ENCODE results near the gene PTTG1IP2.

Gene PTTG1IP2

GRCh38 chr7:90483251-90483650, 13.8 kb downstream of the PTTG1IP2 start:
- no CpG with 5 or more reads among the region's 1 CpG for WGBS (ENCODE audit: insufficient coverage, insufficient read length)
- H3K36me3 ChIP-seq (ENCODE audit: control insufficient read depth, insufficient read depth, low read length), result no peaks in the 10 kb centered on the region

GRCh38 chr7:90484706-90485105, 15.3 kb downstream of the PTTG1IP2 start:
- Histone ChIP-seq H3K4me1 (ENCODE audit: control insufficient read depth, insufficient read depth, low read length) (no peaks in the 10 kb centered on the region), H3K36me3 (ENCODE audit: control insufficient read depth, insufficient read depth, low read length) (no peaks in the 10 kb centered on the region), H3K9me3 (ENCODE audit: control insufficient read depth, insufficient read depth, low read length) (no peaks in the 10 kb centered on the region), H3K4me3 (ENCODE audit: low read length) (no peak overlapping the region), H3K27me3 (ENCODE audit: control insufficient read depth, insufficient read depth, low read length) (no peaks in the 10 kb centered on the region), H3K27ac (ENCODE audit: low read length) (no peak overlapping the region)
- no peak for DNase-seq (ENCODE audit: low read depth, low spot score)

More at GRCh38 chr7:90483251-90483650, 13.8 kb downstream of the PTTG1IP2 start:
- H3K9me3 ChIP-seq (ENCODE audit: control insufficient read depth, insufficient read depth, low read length), result no peaks in the 10 kb centered on the region
- H3K4me1 ChIP-seq (ENCODE audit: control insufficient read depth, insufficient read depth, low read length), result no peaks in the 10 kb centered on the region
- H3K4me3 ChIP-seq (ENCODE audit: low read length), result no peak overlapping the region
- no peak overlapping the region for H3K27ac ChIP-seq (ENCODE audit: low read length)
- no peaks in the 10 kb centered on the region for H3K27me3 ChIP-seq (ENCODE audit: control insufficient read depth, insufficient read depth, low read length)
- no peak for DNase-seq (ENCODE audit: low read depth, low spot score)

GRCh38 chr7:90485734-90486316, 16.4 kb downstream of the PTTG1IP2 start:
- Histone ChIP-seq H3K27ac (ENCODE audit: low read length) (no peak overlapping the region), H3K4me1 (ENCODE audit: control insufficient read depth, insufficient read depth, low read length) (no peaks in the 10 kb centered on the region), H3K27me3 (ENCODE audit: control insufficient read depth, insufficient read depth, low read length) (no peaks in the 10 kb centered on the region), H3K36me3 (ENCODE audit: control insufficient read depth, insufficient read depth, low read length) (no peaks in the 10 kb centered on the region), H3K9me3 (ENCODE audit: control insufficient read depth, insufficient read depth, low read length) (no peaks in the 10 kb centered on the region), H3K4me3 (ENCODE audit: low read length) (no peak overlapping the region)
- WGBS (ENCODE audit: insufficient coverage, insufficient read length), result no CpG with 5 or more reads among the region's 6 CpGs
- DNase-seq (ENCODE audit: low read depth, low spot score), result no peak

- H3K4me1 ChIP-seq (ENCODE audit: control insufficient read depth, insufficient read depth, low read length), result no peaks in the 10 kb centered on the region
- WGBS (ENCODE audit: insufficient coverage, insufficient read length), result no CpG with 5 or more reads among the region's 2 CpGs
- H3K36me3 ChIP-seq (ENCODE audit: control insufficient read depth, insufficient read depth, low read length), result no peaks in the 10 kb centered on the region
- no peak for DNase-seq (ENCODE audit: low read depth, low spot score)
- no peak overlapping the region for H3K4me3 ChIP-seq (ENCODE audit: low read length)
- H3K27me3 ChIP-seq (ENCODE audit: control insufficient read depth, insufficient read depth, low read length), result no peaks in the 10 kb centered on the region
- no peaks in the 10 kb centered on the region for H3K9me3 ChIP-seq (ENCODE audit: control insufficient read depth, insufficient read depth, low read length)
- no peak overlapping the region for H3K27ac ChIP-seq (ENCODE audit: low read length)
These were observed 18.4 kb downstream of the PTTG1IP2 start for GRCh38 chr7:90487808-90488207.

GRCh38 chr7:90488220-90488619, 18.8 kb downstream of the PTTG1IP2 start:
- H3K36me3 ChIP-seq (ENCODE audit: control insufficient read depth, insufficient read depth, low read length), result no peaks in the 10 kb centered on the region
- DNase-seq (ENCODE audit: low read depth, low spot score), result no peak
- no peak overlapping the region for H3K27ac ChIP-seq (ENCODE audit: low read length)
- no peaks in the 10 kb centered on the region for H3K27me3 ChIP-seq (ENCODE audit: control insufficient read depth, insufficient read depth, low read length)
- H3K4me3 ChIP-seq (ENCODE audit: low read length), result no peak overlapping the region
- no peaks in the 10 kb centered on the region for H3K4me1 ChIP-seq (ENCODE audit: control insufficient read depth, insufficient read depth, low read length)
- no CpG with 5 or more reads among the region's 1 CpG for WGBS (ENCODE audit: insufficient coverage, insufficient read length)
- no peaks in the 10 kb centered on the region for H3K9me3 ChIP-seq (ENCODE audit: control insufficient read depth, insufficient read depth, low read length)

DNA sequence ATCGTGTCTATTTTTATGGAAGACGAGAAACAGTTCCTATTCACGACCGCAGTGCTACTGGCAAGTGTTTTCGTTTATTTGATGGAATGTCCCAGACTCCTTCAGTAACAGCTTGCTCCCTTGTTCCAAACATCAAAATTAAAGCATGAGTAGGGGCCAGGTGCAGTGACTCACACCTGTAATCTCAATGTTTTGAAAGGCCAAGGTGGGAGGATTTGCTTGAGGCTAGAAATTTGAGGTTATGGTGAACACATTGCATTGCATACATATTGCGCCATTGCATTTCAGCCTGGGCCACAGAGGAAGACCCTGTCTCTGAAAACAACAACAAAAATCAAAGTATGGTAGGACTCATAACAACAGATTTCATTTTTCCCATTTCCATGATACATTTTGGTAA, 22.8 kb downstream of the PTTG1IP2 start:
- Histone ChIP-seq H3K9me3 (ENCODE audit: control insufficient read depth, insufficient read depth, low read length) (no peaks in the 10 kb centered on the region), H3K27me3 (ENCODE audit: control insufficient read depth, insufficient read depth, low read length) (no peaks in the 10 kb centered on the region), H3K4me3 (ENCODE audit: low read length) (no peak overlapping the region), H3K27ac (ENCODE audit: low read length) (no peak overlapping the region), H3K4me1 (ENCODE audit: control insufficient read depth, insufficient read depth, low read length) (no peaks in the 10 kb centered on the region), H3K36me3 (ENCODE audit: control insufficient read depth, insufficient read depth, low read length) (no peaks in the 10 kb centered on the region)
- no peak for DNase-seq (ENCODE audit: low read depth, low spot score)
- no CpG with 5 or more reads among the region's 6 CpGs for WGBS (ENCODE audit: insufficient coverage, insufficient read length)

- Histone ChIP-seq H3K9me3 (ENCODE audit: control insufficient read depth, insufficient read depth, low read length) (no peaks in the 10 kb centered on the region), H3K4me3 (ENCODE audit: low read length) (no peak overlapping the region), H3K27me3 (ENCODE audit: control insufficient read depth, insufficient read depth, low read length) (no peaks in the 10 kb centered on the region), H3K27ac (ENCODE audit: low read length) (no peak overlapping the region), H3K36me3 (ENCODE audit: control insufficient read depth, insufficient read depth, low read length) (no peaks in the 10 kb centered on the region), H3K4me1 (ENCODE audit: control insufficient read depth, insufficient read depth, low read length) (no peaks in the 10 kb centered on the region)
- DNase-seq (ENCODE audit: low read depth, low spot score), result no peak
- no CpG with 5 or more reads among the region's 1 CpG for WGBS (ENCODE audit: insufficient coverage, insufficient read length)
These were observed 25.8 kb downstream of the PTTG1IP2 start for GRCh38 chr7:90495241-90495640.

DNA sequence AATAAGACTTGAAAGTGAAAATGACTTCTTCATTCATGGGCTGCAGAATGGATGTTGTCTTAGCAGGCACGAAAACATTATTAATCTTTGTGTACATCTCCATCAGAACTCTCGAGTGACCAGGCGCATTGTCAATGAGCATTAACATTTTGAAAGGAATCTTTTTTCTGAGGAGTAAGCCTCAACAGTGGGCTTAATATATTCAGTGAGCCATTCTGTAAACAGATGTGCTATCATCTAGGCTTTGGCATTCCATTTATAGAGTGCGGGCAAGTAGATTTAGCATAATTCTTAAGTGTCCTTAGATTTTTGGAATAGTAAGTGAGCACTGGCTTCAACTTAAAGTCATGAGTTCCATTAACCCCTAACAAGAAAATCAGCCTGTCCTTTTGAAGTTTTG, 33.1 kb downstream of the PTTG1IP2 start:
- WGBS (ENCODE audit: insufficient coverage, insufficient read length), result no CpG with 5 or more reads among the region's 4 CpGs
- no peaks in the 10 kb centered on the region for H3K27me3 ChIP-seq (ENCODE audit: control insufficient read depth, insufficient read depth, low read length)
- no peaks in the 10 kb centered on the region for H3K9me3 ChIP-seq (ENCODE audit: control insufficient read depth, insufficient read depth, low read length)
- no peaks in the 10 kb centered on the region for H3K36me3 ChIP-seq (ENCODE audit: control insufficient read depth, insufficient read depth, low read length)
- no peak overlapping the region for H3K4me3 ChIP-seq (ENCODE audit: low read length)
- no peak for DNase-seq (ENCODE audit: low read depth, low spot score)
- no peaks in the 10 kb centered on the region for H3K4me1 ChIP-seq (ENCODE audit: control insufficient read depth, insufficient read depth, low read length)
- H3K27ac ChIP-seq (ENCODE audit: low read length), result no peak overlapping the region

- Histone ChIP-seq H3K4me1 (ENCODE audit: control insufficient read depth, insufficient read depth, low read length) (no peaks in the 10 kb centered on the region), H3K4me3 (ENCODE audit: low read length) (no peak overlapping the region), H3K27ac (ENCODE audit: low read length) (no peak overlapping the region), H3K9me3 (ENCODE audit: control insufficient read depth, insufficient read depth, low read length) (no peaks in the 10 kb centered on the region), H3K36me3 (ENCODE audit: control insufficient read depth, insufficient read depth, low read length) (no peaks in the 10 kb centered on the region), H3K27me3 (ENCODE audit: control insufficient read depth, insufficient read depth, low read length) (no peaks in the 10 kb centered on the region)
- no CpG with 5 or more reads among the region's 1 CpG for WGBS (ENCODE audit: insufficient coverage, insufficient read length)
- DNase-seq (ENCODE audit: low read depth, low spot score), result no peak
These were observed 33.9 kb downstream of the PTTG1IP2 start for GRCh38 chr7:90503367-90503766.

DNA sequence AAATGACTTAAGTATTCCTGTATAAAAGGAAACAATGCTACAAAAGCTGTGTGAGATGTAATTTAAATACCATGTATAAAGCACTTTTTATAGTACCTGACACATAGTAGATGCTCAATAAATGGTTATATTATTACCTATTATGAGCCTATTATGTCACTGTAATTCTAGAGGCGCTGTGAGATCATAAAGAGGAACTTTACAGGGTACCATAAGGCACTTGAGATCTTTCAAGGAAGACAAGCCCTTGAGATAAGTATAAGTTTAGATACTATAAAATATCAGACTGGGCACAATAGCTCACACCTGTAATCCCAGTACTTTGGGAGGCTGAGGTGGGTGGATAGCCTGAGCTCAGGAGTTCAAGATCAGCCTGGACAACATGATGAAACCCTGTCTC, 38.3 kb downstream of the PTTG1IP2 start:
- DNase-seq (ENCODE audit: low read depth, low spot score), result no peak
- H3K27ac ChIP-seq (ENCODE audit: low read length), result no peak overlapping the region
- H3K4me3 ChIP-seq (ENCODE audit: low read length), result no peak overlapping the region
- H3K36me3 ChIP-seq (ENCODE audit: control insufficient read depth, insufficient read depth, low read length), result no peaks in the 10 kb centered on the region
- H3K4me1 ChIP-seq (ENCODE audit: control insufficient read depth, insufficient read depth, low read length), result no peaks in the 10 kb centered on the region
- no peaks in the 10 kb centered on the region for H3K9me3 ChIP-seq (ENCODE audit: control insufficient read depth, insufficient read depth, low read length)
- no peaks in the 10 kb centered on the region for H3K27me3 ChIP-seq (ENCODE audit: control insufficient read depth, insufficient read depth, low read length)
- WGBS (ENCODE audit: insufficient coverage, insufficient read length), result no CpG with 5 or more reads among the region's 1 CpG

- H3K27me3 ChIP-seq (ENCODE audit: control insufficient read depth, insufficient read depth, low read length), result no peaks in the 10 kb centered on the region
- H3K36me3 ChIP-seq (ENCODE audit: control insufficient read depth, insufficient read depth, low read length), result no peaks in the 10 kb centered on the region
- no peak overlapping the region for H3K27ac ChIP-seq (ENCODE audit: low read length)
- 100% methylated on average over 1 of the region's 2 CpGs for WGBS (ENCODE audit: insufficient coverage, insufficient read length)
- H3K9me3 ChIP-seq (ENCODE audit: control insufficient read depth, insufficient read depth, low read length), result no peaks in the 10 kb centered on the region
- H3K4me1 ChIP-seq (ENCODE audit: control insufficient read depth, insufficient read depth, low read length), result no peaks in the 10 kb centered on the region
- H3K4me3 ChIP-seq (ENCODE audit: low read length), result no peak overlapping the region
- no peak for DNase-seq (ENCODE audit: low read depth, low spot score)
These were observed 42.3 kb downstream of the PTTG1IP2 start for GRCh38 chr7:90511776-90512175.

Data from iPS DF 6.9 (cell line).